A549 (cell line): Measurements from ENCODE around the gene PDZD2. TPM values are rescaled to one million over a fixed set of nuclear protein-coding genes. Genes with fewer than 3 reads are reported as not detected.
"Not testable (repeated sequence)": the region's sequence is repeated elsewhere in the genome, so short reads cannot be mapped to it uniquely, and the experiment has no call there.

Experiments used
- ATAC-seq, 2 experiments: fragments of 200-7000 bp in 1 of 2; fragments of >200 bp in 1 of 2; cut with Nextera tagmentation in 1 of 2; cut with Tn5 transposase in 1 of 2; 3 replicates each; pipeline versions ENCODE4 v1.8.0 to v1.9.1; 2018 to 2020; ENCODE audit warnings: mild to moderate bottlenecking in 1 of 2, moderate library complexity in 1 of 2
- CTCF ChIA-PET: fragments of 300-600 bp; sonication (Branson Sonifier 250); formaldehyde crosslinking; extraction: SDS; loops from one replicate; lab custom pipeline; 2021; ENCODE audit warnings: antibody characterized with exemption, inconsistent platforms; lab: Yijun Ruan, JAX
- POLR2A ChIA-PET: fragments of 350-600 bp; formaldehyde crosslinking; extraction: SDS; loops from one replicate; lab custom pipeline; 2021; ENCODE audit warnings: antibody characterized with exemption, inconsistent platforms; lab: Yijun Ruan, JAX
- DNase-seq, 2 experiments: peaks; one replicate each; pipeline versions ENCODE4 v3.0.0 to v3.0.0-alpha.2; 2011 to 2016; ENCODE audit warnings: low read depth in 1 of 2, low spot score in 1 of 2
- FAIRE-seq: peaks from 2 replicates; lab custom pipeline; 2011; peaks lifted over from hg19 to GRCh38; lab: Jason Lieb, UNC
- H3K27ac ChIP-seq, 2 experiments: fragments of >200 bp; sonication (Bioruptor Twin); formaldehyde crosslinking; 3 replicates each; pipeline ENCODE4 v1.5.1; 2016 to 2017
- H3K4me1 ChIP-seq: fragments of >200 bp; sonication (Bioruptor Twin); formaldehyde crosslinking; 3 replicates; pipeline ENCODE4 v1.6.1; 2016
- H3K4me2 ChIP-seq: fragments of >200 bp; sonication (Bioruptor Twin); formaldehyde crosslinking; 3 replicates; pipeline ENCODE4 v1.6.1; 2016
- H3K4me3 ChIP-seq: fragments of >200 bp; sonication (Bioruptor Twin); formaldehyde crosslinking; 3 replicates; pipeline ENCODE4 v1.5.1; 2016
- H3K9me3 ChIP-seq: fragments of >200 bp; sonication (Bioruptor Twin); formaldehyde crosslinking; 3 replicates; pipeline ENCODE4 v1.6.1; 2016
- BHLHE40 ChIP-seq: IDR thresholded peaks from 2 replicates; pipeline ENCODE4 v1.6.1; 2012; ENCODE audit warnings: low read depth, low read length, inconsistent platforms
- CHD4 ChIP-seq: fragments of 200-600 bp; sonication (generic); IDR thresholded peaks from 2 replicates; pipeline ENCODE4 v1.6.1; 2016; ENCODE audit warnings: antibody characterized with exemption, mild to moderate bottlenecking, borderline replicate concordance
- HMGXB4 ChIP-seq: fragments of 250-450 bp; sonication (Bioruptor Pico); IDR thresholded peaks from 2 replicates; pipeline ENCODE4 v1.5.0; 2021; ENCODE audit warnings: mild to moderate bottlenecking, moderate library complexity, borderline replicate concordance
- HOXB13 ChIP-seq: fragments of 250-450 bp; sonication (Bioruptor Pico); IDR thresholded peaks from 2 replicates; pipeline ENCODE4 v1.5.0; 2020; ENCODE audit warnings: low read depth, mild to moderate bottlenecking, moderate library complexity
- KDM5A ChIP-seq: fragments of 200-600 bp; sonication (generic); IDR thresholded peaks from 2 replicates; pipeline ENCODE4 v1.6.1; 2016; ENCODE audit warnings: antibody characterized with exemption, mild to moderate bottlenecking
- MAZ ChIP-seq: fragments of 150-350 bp; IDR thresholded peaks from 2 replicates; pipeline ENCODE4 v1.6.1; 2014; ENCODE audit warnings: antibody characterized with exemption, low read depth, low read length, borderline replicate concordance
- MYC ChIP-seq: IDR thresholded peaks from 2 replicates; pipeline ENCODE4 v1.6.1; 2012; ENCODE audit warnings: mild to moderate bottlenecking, inconsistent platforms, low read length, improper control_type of control experiment, borderline replicate concordance
- RAD21 ChIP-seq, 2 experiments: fragments of >200 bp in 1 of 2; sonication (Bioruptor Twin) in 1 of 2; formaldehyde crosslinking in 1 of 2; IDR thresholded peaks in 1 of 2; conservative IDR thresholded peaks in 1 of 2; 2 replicates in 1 of 2; 3 replicates in 1 of 2; pipeline ENCODE4 v1.6.1; 2012 to 2018; ENCODE audit warnings: inconsistent platforms in 1 of 2
- USF2 ChIP-seq: fragments of 450-650 bp; IDR thresholded peaks from 2 replicates; pipeline ENCODE4 v1.6.1; 2014; ENCODE audit warnings: antibody characterized with exemption
- WGBS: methylation state at CpG from one replicate; pipeline ENCODE4 v1.1.6; 2017; ENCODE audit errors: missing lambda C conversion rate; 5-methylcytosine and 5-hydroxymethylcytosine counted together
- polyA plus RNA-seq, 4 experiments: library from polyadenylated mRNA; depleted of rRNA in 3 of 4; stranded (reverse); fragments of >200 nt; fragmentation: RNase III in 1 of 4; extraction: RNeasy Plus Mini Kit Qiagen cat#74134 plus additional on column Dnase treatment in 1 of 4; gene quantifications; 2 replicates in 3 of 4; 3 replicates in 1 of 4; pipeline ENCODE4 v1.2.3, GENCODE V29; 2011 to 2017

PDZD2 gene
- polyA plus RNA-seq, 2 of the 4 experiments (the other 2 are of a cell fraction) = 0.06 to 0.09 TPM

GRCh38 chr5:32115985-32116384 is 477.1 kb downstream of the PDZD2 start (continued):
- no peak for TF ChIP-seq HMGXB4 (CRISPR knock-in tag)

- no peak for FAIRE-seq
Measured at GRCh38 chr5:32116574-32117313, 477.8 kb downstream of the PDZD2 start.

GRCh38 chr5:32118922-32119321 is 480.0 kb downstream of the PDZD2 start:
- WGBS = 86% methylated on average over 8 of the region's 8 CpGs
- POLR2A ChIA-PET, FAIRE-seq, H3K4me2 ChIP-seq, DNase-seq, H3K9me3 ChIP-seq, ATAC-seq, H3K4me3 ChIP-seq, H3K4me1 ChIP-seq, H3K27ac ChIP-seq: not testable (repeated sequence)
- CTCF ChIA-PET = interaction anchor here (1.0 kb wide), 1 partner anchor 12 kb away, joined by 4 read pairs; no protein-coding TSS in a partner anchor

More at GRCh38 chr5:32116574-32117313, 477.8 kb downstream of the PDZD2 start:
- DNase-seq = no peak
- Histone ChIP-seq H3K4me3 (no peak overlapping the region), H3K9me3 (no peaks in the 10 kb centered on the region), H3K27ac (no peak overlapping the region), H3K4me1 (no peaks in the 10 kb centered on the region), H3K4me2 (no peak overlapping the region)
- TF ChIP-seq MYC (no peak), KDM5A (no peak)
- CTCF ChIA-PET = interaction anchor here (0.7 to 1.7 kb wide), 3 partner anchors 11 to 328 kb away, joined by 3 to 5 read pairs (median 4); no protein-coding TSS in a partner anchor
- 87% methylated on average over 4 of the region's 4 CpGs for WGBS
- POLR2A ChIA-PET = no interaction called here
- ATAC-seq = no peak

GRCh38 chr5:32123058-32123805 is 484.3 kb downstream of the PDZD2 start:
- no peak for FAIRE-seq
- CTCF ChIA-PET = interaction anchor here (0.7 kb wide), 1 partner anchor 11 kb away, joined by 3 read pairs; no protein-coding TSS in a partner anchor
- Histone ChIP-seq H3K4me2 (no peak overlapping the region), H3K9me3 (no peaks in the 10 kb centered on the region), H3K27ac (no peak overlapping the region), H3K4me1 (no peaks in the 10 kb centered on the region), H3K4me3 (no peak overlapping the region)
- TF ChIP-seq MAZ (no peak), USF2 (no peak), CHD4 (no peak), BHLHE40 (no peak), HOXB13 (CRISPR knock-in tag) (no peak), RAD21 (conservative IDR thresholded peaks at IDR 0.05 in 1 of 2, IDR thresholded peaks at IDR 0.05 in 1 of 2) (no peak)
- POLR2A ChIA-PET = no interaction called here
- WGBS = 83% methylated on average over 8 of the region's 8 CpGs
- ATAC-seq = no peak
- no peak for DNase-seq
